Ureter (tissue), 1 donor: ENCODE measurements around the gene POLD4. TPM values are rescaled to one million over a fixed set of nuclear protein-coding genes. Genes with fewer than 3 reads are reported as not detected.

Source experiments
- DNase-seq: peaks from one replicate; pipeline ENCODE4 v3.0.0-alpha.2; 2020; ENCODE audit warnings: low spot score
- total RNA-seq: library from RNA; stranded (reverse); gene quantifications from one replicate; pipeline ENCODE4 v1.2.4, GENCODE V29; 2023
- donor health status: DM: yes; HTN: yes; CAD: no.

Gene POLD4
- total RNA-seq, 1 donor from 2014 or later: 57.9 TPM

DNA sequence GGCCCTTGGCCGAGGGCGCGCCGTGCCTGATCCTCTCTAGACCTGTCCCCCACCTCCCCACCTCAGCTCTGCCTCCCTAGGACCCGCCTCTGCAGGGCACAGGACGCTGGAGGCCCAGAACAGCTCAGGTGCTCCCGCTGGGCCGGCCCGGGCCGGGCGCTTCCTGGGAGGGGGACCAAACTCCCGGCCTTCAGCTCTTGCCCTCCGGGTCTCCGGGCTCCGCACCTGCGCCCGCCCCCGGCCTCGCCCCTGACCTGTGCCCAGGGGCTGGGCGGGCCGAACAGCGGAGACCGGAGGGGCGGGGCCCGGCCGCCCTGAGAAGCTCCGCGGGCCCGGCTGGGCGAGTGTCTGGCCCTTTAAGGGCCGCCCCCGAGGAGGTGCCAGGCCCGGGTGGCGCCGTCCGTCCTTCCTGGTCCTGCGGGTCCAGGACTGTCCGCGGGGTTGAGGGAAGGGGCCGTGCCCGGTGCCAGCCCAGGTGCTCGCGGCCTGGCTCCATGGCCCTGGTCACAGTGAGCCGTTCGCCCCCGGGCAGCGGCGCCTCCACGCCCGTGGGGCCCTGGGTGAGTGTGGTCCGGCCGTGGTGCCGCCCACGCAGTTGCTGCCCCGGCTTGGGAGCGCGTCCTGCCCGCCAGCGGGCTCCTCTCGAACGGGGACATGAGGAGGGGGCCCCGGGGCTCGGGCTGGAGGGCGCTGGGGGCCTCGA, 50.1 kb downstream of the POLD4 start, which contains the start of gene SSH3:
TSS of gene SSH3 (plus strand) at position 399 of the 703 bp plus-strand sequence. CDS start at position 495, 96 bp downstream.
- DNase-seq: peak; percentile 85

DNA sequence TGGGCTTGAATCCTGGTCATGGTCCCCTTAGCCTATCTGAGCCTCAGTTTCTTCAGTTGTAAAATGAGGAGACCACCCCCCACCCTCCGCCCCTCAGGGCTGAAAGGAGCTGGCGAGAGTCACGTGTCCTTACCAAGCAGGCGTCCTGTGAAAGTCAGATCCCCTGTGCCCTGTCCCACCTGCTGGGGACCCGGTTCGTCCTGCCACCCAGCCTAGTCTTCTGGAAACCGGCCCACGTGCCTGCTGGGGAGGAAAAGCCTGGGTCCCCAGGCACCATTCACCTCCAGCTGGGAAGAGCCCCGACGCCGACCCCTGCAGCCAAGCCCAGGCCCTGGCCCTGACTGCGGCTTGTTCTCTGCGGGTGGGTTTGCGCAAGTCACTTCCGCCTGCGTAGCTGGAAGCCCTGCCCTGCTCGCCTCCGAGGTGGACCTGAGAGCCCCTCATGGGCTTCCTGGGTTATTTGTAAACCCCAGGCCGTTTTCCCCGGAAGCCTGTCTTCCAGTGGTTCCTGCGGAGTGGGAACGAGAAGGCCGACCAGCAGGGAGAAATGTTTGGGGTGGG, 50.7 kb downstream of the POLD4 start:
- DNase-seq: peak; percentile 59

DNA sequence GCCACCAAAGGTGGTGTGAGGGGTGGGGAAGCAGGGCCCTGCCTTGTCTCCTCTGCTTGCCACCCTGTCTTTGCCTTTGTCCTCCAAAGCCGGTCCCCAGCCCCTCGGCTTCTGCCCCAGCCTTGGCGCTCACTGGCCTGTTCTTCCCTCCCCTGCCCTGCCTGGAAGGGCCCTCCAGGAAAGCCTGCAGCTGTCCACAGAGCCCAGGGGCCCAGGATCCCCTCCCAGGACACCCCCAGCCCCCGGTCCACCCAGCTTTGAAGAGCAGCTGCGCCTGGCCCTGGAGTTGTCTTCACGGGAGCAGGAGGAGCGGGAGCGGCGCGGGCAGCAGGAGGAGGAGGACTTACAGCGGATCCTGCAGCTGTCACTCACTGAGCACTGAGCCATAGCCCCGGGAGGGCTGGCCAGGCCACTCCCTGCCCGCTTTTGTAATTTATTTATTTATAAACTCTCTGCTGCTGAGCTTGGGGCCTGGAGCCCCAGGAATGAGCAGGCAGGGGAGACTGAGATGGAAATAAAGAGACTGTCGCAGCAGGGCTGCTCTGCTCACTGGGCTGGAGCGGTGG, 51.3 kb downstream of the POLD4 start:
- DNase-seq: peak; percentile 78

DNA sequence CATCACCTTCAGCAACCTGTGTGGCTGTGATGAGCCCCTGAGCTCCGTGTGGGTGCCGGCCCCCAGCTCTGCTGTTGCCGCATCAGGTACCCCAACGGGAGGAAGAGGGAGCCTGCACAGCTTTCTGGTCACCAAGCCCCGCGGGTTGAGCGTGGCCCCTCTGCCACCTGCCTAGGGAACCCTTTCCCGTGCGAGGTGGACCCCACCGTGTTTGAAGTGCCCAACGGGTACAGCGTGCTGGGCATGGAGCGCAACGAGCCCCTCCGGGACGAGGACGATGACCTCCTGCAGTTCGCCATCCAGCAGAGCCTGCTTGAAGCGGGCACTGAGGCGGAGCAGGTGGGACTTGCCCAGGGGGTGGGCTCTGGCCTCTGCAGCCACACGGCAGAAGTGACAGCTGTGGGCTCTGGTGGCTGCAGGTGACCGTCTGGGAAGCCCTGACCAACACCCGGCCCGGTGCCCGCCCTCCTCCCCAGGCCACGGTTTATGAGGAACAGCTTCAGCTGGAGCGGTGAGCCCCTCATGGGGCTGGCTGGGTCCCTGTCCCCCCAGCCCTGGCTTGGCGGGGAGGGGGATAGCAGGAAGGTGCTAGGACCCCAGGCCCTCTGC, 51.9 kb downstream of the POLD4 start:
- no peak for DNase-seq

Other genes starting within 250 kb of the POLD4 start
- gene KDM2A, start 234.3 kb downstream of the POLD4 start, total RNA-seq: 106 TPM
- 75.9 TPM for gene GRK2, start 87.1 kb downstream of the POLD4 start, total RNA-seq
- 110 TPM for gene ANKRD13D, start 64.2 kb downstream of the POLD4 start, total RNA-seq
- gene SSH3, start 50.0 kb downstream of the POLD4 start, total RNA-seq: 258 TPM
- 1.4 TPM for gene CLCF1, start 20.1 kb upstream of the POLD4 start, total RNA-seq
- gene RAD9A, start 38.4 kb upstream of the POLD4 start, total RNA-seq: 26.1 TPM
- gene PPP1CA, start 48.3 kb upstream of the POLD4 start, total RNA-seq: 124 TPM
- 3.6 TPM for gene TBC1D10C, start 50.5 kb upstream of the POLD4 start, total RNA-seq
- gene CARNS1, start 62.1 kb upstream of the POLD4 start, total RNA-seq: 1.3 TPM
- 44.8 TPM for gene RPS6KB2, start 74.9 kb upstream of the POLD4 start, total RNA-seq
- 6.4 TPM for gene PTPRCAP, start 84.1 kb upstream of the POLD4 start, total RNA-seq
- 101 TPM for gene CORO1B, start 89.9 kb upstream of the POLD4 start, total RNA-seq
- not detected for gene GPR152, start 99.2 kb upstream of the POLD4 start, total RNA-seq
- 2.8 TPM for gene CABP4, start 101.8 kb upstream of the POLD4 start, total RNA-seq
- gene TMEM134, start 115.7 kb upstream of the POLD4 start, total RNA-seq: 134 TPM
- gene AIP, start 129.5 kb upstream of the POLD4 start, total RNA-seq: 46.8 TPM
- 41.2 TPM for gene PITPNM1, start 151.8 kb upstream of the POLD4 start, total RNA-seq
- 40.5 TPM for gene CDK2AP2, start 154.6 kb upstream of the POLD4 start, total RNA-seq
- gene CABP2, start 169.9 kb upstream of the POLD4 start, total RNA-seq: not detected
- gene GSTP1, start 230.3 kb upstream of the POLD4 start, total RNA-seq: 771 TPM